Endothelial cell of umbilical vein (primary cell): ENCODE measurements around the gene SNAI3.

Experiments used
- CTCF ChIP-seq, 2 donors: IDR thresholded peaks; 1 replicate in 1 of 2; 2 replicates in 1 of 2; pipeline ENCODE4 v1.5.1; 2011; ENCODE audit warnings: low read length in 2 of 2, mild to moderate bottlenecking in 2 of 2, moderate library complexity in 2 of 2, control low read depth in 1 of 2, inconsistent platforms in 1 of 2, low read depth in 1 of 2; ENCODE audit not compliant: insufficient read depth in 1 of 2; ENCODE audit errors: extremely low read depth in 1 of 2
- EZH2 ChIP-seq: IDR thresholded peaks from 2 replicates; pipeline ENCODE4 v1.6.1; 2012; ENCODE audit warnings: borderline replicate concordance, low read depth, mild to moderate bottlenecking, moderate library complexity, low read length, inconsistent platforms; ENCODE audit not compliant: severe bottlenecking
- FOS ChIP-seq: IDR thresholded peaks from 2 replicates; pipeline ENCODE4 v1.6.1; 2011; ENCODE audit warnings: mild to moderate bottlenecking, low read length, moderate library complexity, borderline replicate concordance; ENCODE audit not compliant: insufficient read depth
- MAX ChIP-seq: IDR thresholded peaks from 2 replicates; pipeline ENCODE4 v1.6.1; 2011; ENCODE audit not compliant: insufficient read depth, insufficient read length
- MYC ChIP-seq: IDR thresholded peaks from one replicate; pipeline ENCODE4 v1.6.1; 2011; ENCODE audit warnings: mild to moderate bottlenecking, low read depth, low read length
- POLR2A ChIP-seq: IDR thresholded peaks from 2 replicates; pipeline ENCODE4 v1.6.1; 2012; ENCODE audit warnings: low read depth, mild to moderate bottlenecking, control low read depth, low read length
- POLR2AphosphoS5 ChIP-seq: IDR thresholded peaks from 2 replicates; pipeline ENCODE4 v1.6.1; 2012; ENCODE audit warnings: low read depth, mild to moderate bottlenecking, control low read depth, low read length, moderate library complexity; ENCODE audit not compliant: insufficient read depth

- TF ChIP-seq CTCF (IDR thresholded peaks at IDR 0.05; ENCODE audit: extremely low read depth in 1 of 2, insufficient read depth in 1 of 2, low read depth in 1 of 2, low read length in 2 of 2) (no peak), EZH2 (no peak), POLR2A (no peak), MYC (no peak), MAX (no peak), POLR2AphosphoS5 (no peak), FOS (no peak)
Observed at GRCh38 chr16:88680554-88681083, 5.7 kb downstream of the SNAI3 start.
